Measurements from ENCODE around the gene PIBF1. TPM values are rescaled to one million over a fixed set of nuclear protein-coding genes. Genes with fewer than 3 reads are reported as not detected.

PIBF1 gene
- total RNA-seq, 1 donor from 2014 or later = 28.3 TPM

DNA sequence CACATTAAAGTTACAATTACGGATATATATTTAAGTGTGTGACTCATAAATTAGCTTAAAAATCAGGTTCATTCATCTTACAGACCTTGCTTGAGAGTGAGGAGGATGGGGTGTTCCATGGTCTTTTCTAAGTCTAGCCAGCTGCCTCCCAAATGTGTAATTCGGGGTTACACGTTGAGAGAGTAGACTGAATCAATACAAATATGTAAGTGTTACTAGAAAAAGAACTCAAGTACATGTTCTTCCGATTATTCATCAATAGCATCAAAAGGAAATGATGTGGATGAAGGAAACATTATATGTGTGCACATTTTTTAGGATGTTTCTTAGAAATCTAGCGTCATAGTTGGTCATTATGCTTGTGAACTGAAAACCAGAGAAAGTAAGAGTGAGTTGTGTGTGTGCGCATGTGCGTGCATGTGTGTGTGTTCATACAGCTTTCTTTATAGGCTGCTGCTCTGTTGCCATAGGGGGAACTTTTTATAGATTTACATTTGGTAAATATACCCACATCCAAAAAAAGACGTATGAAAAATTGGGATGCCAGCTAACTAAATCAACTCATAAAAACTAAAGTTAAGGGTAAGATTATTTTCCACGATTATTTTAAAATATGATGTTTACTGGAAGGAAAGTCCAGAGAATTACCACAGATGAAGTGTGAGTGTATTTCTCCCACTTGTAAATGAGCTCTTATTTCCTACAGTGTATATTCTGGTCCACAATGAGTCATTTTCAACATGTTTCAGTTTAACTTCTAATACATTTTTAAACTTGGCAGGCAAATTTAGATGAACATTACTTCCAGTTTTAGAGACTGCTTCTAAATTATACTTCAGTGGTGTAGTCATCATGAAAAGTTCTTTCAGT is 82.4 kb downstream of the PIBF1 start:
- Histone ChIP-seq H3K36me3 (no peaks in the 10 kb centered on the region), H3K4me1 (no peaks in the 10 kb centered on the region), H3K9me3 (no peaks in the 10 kb centered on the region), H3K27me3 (ENCODE audit: low read depth) (no peaks in the 10 kb centered on the region), H3K27ac (no peak overlapping the region), H3K4me3 (no peak overlapping the region)
- intact Hi-C loops (cut with DNase I) = no loop called here
- no peak for DNase-seq
- no peak for ATAC-seq
- TF ChIP-seq, protein P1, sequence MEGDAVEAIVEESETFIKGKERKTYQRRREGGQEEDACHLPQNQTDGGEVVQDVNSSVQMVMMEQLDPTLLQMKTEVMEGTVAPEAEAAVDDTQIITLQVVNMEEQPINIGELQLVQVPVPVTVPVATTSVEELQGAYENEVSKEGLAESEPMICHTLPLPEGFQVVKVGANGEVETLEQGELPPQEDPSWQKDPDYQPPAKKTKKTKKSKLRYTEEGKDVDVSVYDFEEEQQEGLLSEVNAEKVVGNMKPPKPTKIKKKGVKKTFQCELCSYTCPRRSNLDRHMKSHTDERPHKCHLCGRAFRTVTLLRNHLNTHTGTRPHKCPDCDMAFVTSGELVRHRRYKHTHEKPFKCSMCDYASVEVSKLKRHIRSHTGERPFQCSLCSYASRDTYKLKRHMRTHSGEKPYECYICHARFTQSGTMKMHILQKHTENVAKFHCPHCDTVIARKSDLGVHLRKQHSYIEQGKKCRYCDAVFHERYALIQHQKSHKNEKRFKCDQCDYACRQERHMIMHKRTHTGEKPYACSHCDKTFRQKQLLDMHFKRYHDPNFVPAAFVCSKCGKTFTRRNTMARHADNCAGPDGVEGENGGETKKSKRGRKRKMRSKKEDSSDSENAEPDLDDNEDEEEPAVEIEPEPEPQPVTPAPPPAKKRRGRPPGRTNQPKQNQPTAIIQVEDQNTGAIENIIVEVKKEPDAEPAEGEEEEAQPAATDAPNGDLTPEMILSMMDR (IDR thresholded peaks at IDR 0.05) = no peak

DNA sequence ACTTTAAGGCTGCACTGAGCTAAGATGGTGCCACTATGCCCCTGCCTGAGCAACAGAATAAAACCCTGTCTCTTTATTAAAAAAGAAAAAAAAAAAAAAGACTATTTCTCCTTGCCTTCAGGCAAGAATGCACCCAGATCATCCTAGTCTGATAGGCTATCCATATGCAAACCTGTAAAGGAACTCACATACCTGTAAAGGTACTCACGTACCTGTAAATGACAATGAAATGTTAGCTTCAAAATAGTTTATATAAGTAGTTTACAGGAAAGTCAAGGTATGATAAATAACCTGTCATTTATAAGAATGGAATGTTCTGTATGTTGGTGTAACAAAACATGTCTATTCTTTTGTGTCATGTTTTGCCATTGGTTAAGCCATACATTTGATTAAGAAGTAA is 86.3 kb downstream of the PIBF1 start:
- no peak for ATAC-seq
- no peaks in the 10 kb centered on the region for H3K36me3 ChIP-seq
- TF ChIP-seq, protein P1 (IDR thresholded peaks at IDR 0.05) = no peak
- H3K4me1 ChIP-seq = no peaks in the 10 kb centered on the region
- intact Hi-C loops (cut with DNase I) = no loop called here
- H3K4me3 ChIP-seq = no peak overlapping the region
- no peak overlapping the region for H3K27ac ChIP-seq
- H3K27me3 ChIP-seq (ENCODE audit: low read depth) = no peaks in the 10 kb centered on the region
- DNase-seq = no peak
- no peaks in the 10 kb centered on the region for H3K9me3 ChIP-seq

DNA sequence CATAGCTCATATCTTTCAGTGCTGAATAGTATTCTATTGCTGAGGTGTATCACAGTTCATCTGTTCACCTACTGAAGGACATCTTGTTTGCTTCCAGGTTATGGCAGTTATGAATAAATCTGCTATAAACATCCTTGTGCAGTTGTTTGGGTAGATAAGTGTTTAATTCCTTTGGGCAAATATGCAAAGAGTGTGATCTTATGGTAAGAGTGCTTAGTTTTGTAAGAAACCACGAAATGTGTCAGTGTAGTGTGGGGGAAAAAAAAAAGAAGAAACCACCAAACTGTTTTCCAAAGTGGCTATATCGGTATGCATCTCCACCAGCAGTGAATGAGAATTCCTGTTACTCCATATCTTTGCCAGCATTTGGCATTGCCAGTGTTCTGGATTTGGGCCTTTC is 93.3 kb downstream of the PIBF1 start:
- H3K27ac ChIP-seq = no peak overlapping the region
- no peaks in the 10 kb centered on the region for H3K4me1 ChIP-seq
- peaks cover 5% of the 10 kb centered on the region for H3K36me3 ChIP-seq
- TF ChIP-seq, protein P1 (IDR thresholded peaks at IDR 0.05) = no peak
- no peak overlapping the region for H3K4me3 ChIP-seq
- no peaks in the 10 kb centered on the region for H3K27me3 ChIP-seq (ENCODE audit: low read depth)
- H3K9me3 ChIP-seq = peaks cover 7% of the 10 kb centered on the region
- no peak for DNase-seq
- no peak for ATAC-seq
- intact Hi-C loops (cut with DNase I) = no loop called here

DNA sequence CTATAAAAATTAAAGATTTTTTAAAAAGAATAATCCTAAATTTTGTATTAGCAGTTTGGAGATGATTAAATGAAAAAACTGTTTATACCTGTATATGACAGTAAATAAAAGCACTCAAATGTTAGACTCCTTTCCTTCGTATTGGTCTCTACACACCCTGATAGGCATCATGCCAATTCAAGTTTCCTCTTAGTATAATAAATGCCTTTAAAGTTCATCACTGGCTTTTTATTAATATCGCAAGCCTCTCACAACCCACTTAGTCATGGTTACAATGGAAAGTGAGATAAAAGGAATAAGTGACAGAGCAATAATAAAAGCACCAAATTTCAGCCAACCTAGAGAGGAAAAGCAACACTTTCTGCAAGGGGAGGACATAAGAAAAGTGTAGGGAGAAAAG is 102.2 kb downstream of the PIBF1 start:
- intact Hi-C loops (cut with DNase I) = no loop called here
- no peaks in the 10 kb centered on the region for H3K4me1 ChIP-seq
- TF ChIP-seq, protein P1 (IDR thresholded peaks at IDR 0.05) = no peak
- H3K9me3 ChIP-seq = no peaks in the 10 kb centered on the region
- H3K4me3 ChIP-seq = no peak overlapping the region
- H3K27me3 ChIP-seq (ENCODE audit: low read depth) = no peaks in the 10 kb centered on the region
- no peak for ATAC-seq
- peaks cover 6% of the 10 kb centered on the region for H3K36me3 ChIP-seq
- no peak for DNase-seq
- no peak overlapping the region for H3K27ac ChIP-seq

DNA sequence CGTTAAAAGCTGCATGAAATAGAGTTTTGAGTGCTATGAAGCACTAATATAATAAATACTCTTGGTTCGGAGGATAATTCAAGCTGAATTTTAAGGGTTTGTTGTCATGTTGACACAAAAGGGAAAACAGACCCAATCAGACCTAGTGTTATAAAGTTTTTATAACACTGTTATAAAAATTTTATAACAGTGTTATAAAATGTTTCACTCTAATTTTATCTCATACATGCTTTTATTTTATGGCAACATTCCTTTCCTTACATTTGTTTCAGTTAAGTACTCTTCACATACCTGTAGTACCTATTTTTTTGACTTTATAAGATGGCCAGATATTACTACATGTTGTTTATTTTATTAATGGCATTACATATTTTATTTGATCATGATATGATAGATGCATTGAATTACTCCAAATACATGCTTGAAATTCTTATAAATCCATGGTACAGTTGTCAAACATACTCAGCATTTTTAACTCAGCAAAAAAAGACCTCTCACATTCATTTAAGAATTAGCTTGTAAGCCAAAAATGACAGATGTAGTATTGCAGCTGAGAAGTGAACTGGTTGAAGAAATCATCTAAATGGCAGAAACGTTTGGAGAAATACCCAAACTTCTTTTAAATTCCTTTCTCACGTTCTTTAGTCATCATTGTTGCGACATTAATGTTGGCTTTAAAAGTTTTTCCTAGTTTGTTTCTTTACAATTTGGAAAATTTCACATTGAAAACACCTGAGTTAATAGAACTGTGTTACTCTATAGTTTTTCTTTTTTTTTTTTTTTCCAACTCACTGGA is 104.5 kb downstream of the PIBF1 start:
- intact Hi-C loops (cut with DNase I) = no loop called here
- H3K4me1 ChIP-seq = no peaks in the 10 kb centered on the region
- no peak overlapping the region for H3K4me3 ChIP-seq
- DNase-seq (no peak), ATAC-seq (no peak)
- H3K36me3 ChIP-seq = no peaks in the 10 kb centered on the region
- TF ChIP-seq, protein P1 (IDR thresholded peaks at IDR 0.05) = no peak
- H3K27me3 ChIP-seq (ENCODE audit: low read depth) = no peaks in the 10 kb centered on the region
- H3K9me3 ChIP-seq = no peaks in the 10 kb centered on the region
- no peak overlapping the region for H3K27ac ChIP-seq
